HG03097 (cell line): ENCODE data around the gene UTP14A.
"Not testable (repeated sequence)": the region's sequence is repeated elsewhere in the genome, so short reads cannot be mapped to it uniquely, and the experiment has no call there.

ENCODE experiments used
- ATAC-seq: cut with Tn5 transposase; IDR thresholded peaks from one replicate; pipeline ENCODE4 v1.9.1; 2021; ENCODE audit not compliant: unreplicated experiment, low FRiP score

The UTP14A gene

GRCh38 chrX:129905787-129906580 is at the start of gene UTP14A:
Gene UTP14A (plus strand): TSS chrX:129906164. CDS start chrX:129906211, 47 bp downstream.
- ATAC-seq, result peak; percentile 86

GRCh38 chrX:129859134-129859533 is 46.8 kb upstream of the UTP14A start:
- not testable (repeated sequence) for ATAC-seq

GRCh38 chrX:129866321-129866720 is 39.6 kb upstream of the UTP14A start:
- not testable (repeated sequence) for ATAC-seq

GRCh38 chrX:129872524-129872923 is 33.4 kb upstream of the UTP14A start:
- ATAC-seq, result no peak

- no peak for ATAC-seq
These were observed 30.3 kb upstream of the UTP14A start for GRCh38 chrX:129875669-129876068.

GRCh38 chrX:129876771-129877305 is 29.1 kb upstream of the UTP14A start:
- ATAC-seq, result no peak

GRCh38 chrX:129877401-129877800 is 28.6 kb upstream of the UTP14A start:
- ATAC-seq, result no peak

- no peak for ATAC-seq
These were observed 5.9 kb upstream of the UTP14A start for GRCh38 chrX:129900054-129900453.

GRCh38 chrX:129908636-129909035 is 2.7 kb downstream of the UTP14A start:
- ATAC-seq, result no peak

GRCh38 chrX:129925305-129926092 is 19.5 kb downstream of the UTP14A start:
- no peak for ATAC-seq

GRCh38 chrX:129930941-129931410 is 25.0 kb downstream of the UTP14A start:
- no peak for ATAC-seq

- peak; percentile 50 for ATAC-seq
These were observed 25.5 kb downstream of the UTP14A start for GRCh38 chrX:129931411-129932015.

- ATAC-seq, result peak; percentile 37
These were observed 26.3 kb downstream of the UTP14A start for GRCh38 chrX:129932016-129932820.

- ATAC-seq, result peak; percentile 14
These were observed 26.9 kb downstream of the UTP14A start for GRCh38 chrX:129932821-129933321.

GRCh38 chrX:129933700-129934099 is 27.7 kb downstream of the UTP14A start:
- no peak for ATAC-seq

- no peak for ATAC-seq
These were observed 28.5 kb downstream of the UTP14A start for GRCh38 chrX:129934461-129934860.

- ATAC-seq, result no peak
These were observed 29.0 kb downstream of the UTP14A start for GRCh38 chrX:129934952-129935351.

- ATAC-seq, result no peak
These were observed 32.1 kb downstream of the UTP14A start for GRCh38 chrX:129938081-129938480.

- no peak for ATAC-seq
These were observed 34.0 kb downstream of the UTP14A start for GRCh38 chrX:129939986-129940385.

GRCh38 chrX:129940721-129941120 is 34.8 kb downstream of the UTP14A start:
- no peak for ATAC-seq
